SK-N-SH (cell line): ENCODE data around the gene TSPAN12. TPM values are rescaled to one million over a fixed set of nuclear protein-coding genes. Genes with fewer than 3 reads are reported as not detected.

Experiments
- CTCF ChIA-PET: fragments of 300-600, 350-600 bp; formaldehyde crosslinking; extraction: SDS; loops from one replicate; lab custom pipeline; 2021; lab: Yijun Ruan, JAX
- POLR2A ChIA-PET: fragments of 350-600 bp; sonication (Branson Sonifier 250); formaldehyde crosslinking; extraction: SDS; loops from one replicate; lab custom pipeline; 2020; ENCODE audit warnings: antibody characterized with exemption, inconsistent platforms; lab: Yijun Ruan, JAX
- DNase-seq: peaks from one replicate; pipeline ENCODE4 v3.0.0; 2012
- H2AFZ ChIP-seq: fragments of 200-600 bp; sonication (generic); 2 replicates; pipeline ENCODE4 v1.8.1; 2016; ENCODE audit warnings: antibody characterized with exemption, mild to moderate bottlenecking, low read depth
- H3F3A ChIP-seq: fragments of 200-600 bp; sonication (generic); replicated peaks from 2 replicates; pipeline ENCODE3; 2016; ENCODE audit warnings: antibody characterized with exemption, mild to moderate bottlenecking; ENCODE audit not compliant: insufficient read depth
- H3K27ac ChIP-seq, 2 experiments: fragments of 200-500 bp in 1 of 2; fragments of 200-600 bp in 1 of 2; sonication (Bioruptor generic) in 1 of 2; sonication (generic), shearing (Covaris generic) in 1 of 2; 2 replicates each; pipeline versions ENCODE4 v1.5.1 to v1.6.1; 2014 to 2016; ENCODE audit warnings: low read depth in 2 of 2, inconsistent platforms in 1 of 2, low read length in 1 of 2, mild to moderate bottlenecking in 1 of 2, mixed read lengths in 1 of 2
- H3K27me3 ChIP-seq: fragments of 200-600 bp; sonication (generic), shearing (Covaris generic); 2 replicates; pipeline ENCODE4 v1.6.1; 2016; ENCODE audit warnings: mixed run types; ENCODE audit not compliant: insufficient read depth
- H3K36me3 ChIP-seq, 2 experiments: fragments of 200-500 bp in 1 of 2; fragments of 200-600 bp in 1 of 2; sonication (Bioruptor generic) in 1 of 2; sonication (generic) in 1 of 2; replicated peaks in 1 of 2; 2 replicates each; pipeline versions ENCODE3 to v1.5.1; 2014 to 2016; ENCODE audit warnings: low read length in 1 of 2, mild to moderate bottlenecking in 1 of 2; ENCODE audit not compliant: insufficient read depth in 2 of 2, control insufficient read depth in 1 of 2
- H3K4me1 ChIP-seq, 2 experiments: fragments of 200-500 bp in 1 of 2; fragments of 200-600 bp in 1 of 2; sonication (Bioruptor generic) in 1 of 2; sonication (generic), shearing (Covaris generic) in 1 of 2; 2 replicates each; pipeline versions ENCODE4 v1.5.1 to v1.6.1; 2014 to 2016; ENCODE audit warnings: low read depth in 1 of 2, low read length in 1 of 2, mixed run types in 1 of 2; ENCODE audit not compliant: insufficient read depth in 2 of 2, control insufficient read depth in 1 of 2
- H3K4me2 ChIP-seq: fragments of 200-600 bp; sonication (generic), shearing (Covaris generic); 2 replicates; pipeline ENCODE4 v1.6.1; 2017; ENCODE audit warnings: mixed run types
- H3K4me3 ChIP-seq, 2 experiments: fragments of 200-500 bp in 1 of 2; fragments of 200-600 bp in 1 of 2; sonication (Bioruptor generic) in 1 of 2; sonication (generic), shearing (Covaris generic) in 1 of 2; 2 replicates each; pipeline versions ENCODE4 v1.5.1 to v1.8.1; 2014 to 2016; ENCODE audit warnings: low read depth in 2 of 2, inconsistent platforms in 1 of 2, low read length in 1 of 2, mild to moderate bottlenecking in 1 of 2, mixed read lengths in 1 of 2, moderate library complexity in 1 of 2
- H3K79me2 ChIP-seq: fragments of 200-600 bp; sonication (generic); 2 replicates; pipeline ENCODE4 v1.8.1; 2017; ENCODE audit warnings: mild to moderate bottlenecking; ENCODE audit not compliant: insufficient read depth
- H3K9ac ChIP-seq: fragments of 200-600 bp; sonication (generic); 2 replicates; pipeline ENCODE4 v1.6.1; 2017; ENCODE audit warnings: mixed run types
- H3K9me2 ChIP-seq: fragments of 200-600 bp; sonication (generic); 2 replicates; pipeline ENCODE4 v1.6.1; 2017; ENCODE audit warnings: mixed run types
- H3K9me3 ChIP-seq: fragments of 200-600 bp; sonication (generic); 2 replicates; pipeline ENCODE4 v1.6.1; 2017; ENCODE audit warnings: mixed run types, mild to moderate bottlenecking, moderate library complexity
- H4K20me1 ChIP-seq: fragments of 200-600 bp; sonication (generic); 2 replicates; pipeline ENCODE4 v1.6.1; 2017; ENCODE audit warnings: mild to moderate bottlenecking, mixed run types; ENCODE audit not compliant: insufficient read depth
- CTCF ChIP-seq: fragments of 200-600 bp; sonication (generic); IDR thresholded peaks from 2 replicates; pipeline ENCODE4 v1.6.1; 2017; ENCODE audit warnings: antibody characterized with exemption, mild to moderate bottlenecking, moderate library complexity
- ELF1 ChIP-seq: IDR thresholded peaks from 2 replicates; pipeline ENCODE4 v1.4.0; 2012
- EP300 ChIP-seq, 2 experiments: IDR thresholded peaks; 2 replicates each; pipeline versions ENCODE4 v1.4.0 to v1.6.1; 2012; ENCODE audit warnings: borderline replicate concordance in 1 of 2, low read depth in 1 of 2, low read length in 1 of 2
- EZH2phosphoT487 ChIP-seq: fragments of 200-600 bp; sonication (generic); IDR thresholded peaks from 2 replicates; pipeline ENCODE4 v1.6.1; 2017; ENCODE audit warnings: low read depth, mixed run types, mild to moderate bottlenecking, antibody characterized with exemption, moderate library complexity, borderline replicate concordance
- FOSL2 ChIP-seq: IDR thresholded peaks from 2 replicates; pipeline ENCODE4 v1.4.0; 2012; ENCODE audit warnings: low read depth, mild to moderate bottlenecking, moderate library complexity, borderline replicate concordance
- FOXM1 ChIP-seq: IDR thresholded peaks from 2 replicates; pipeline ENCODE4 v1.4.0; 2012; ENCODE audit warnings: low read depth, mild to moderate bottlenecking
- GATA2 ChIP-seq: sonication (generic); formaldehyde crosslinking; IDR thresholded peaks from 2 replicates; pipeline ENCODE4 v1.5.0; 2020; ENCODE audit warnings: mild to moderate bottlenecking, missing genetic modification reagents
- JUND ChIP-seq: IDR thresholded peaks from 2 replicates; pipeline ENCODE4 v1.4.0; 2012
- MEF2A ChIP-seq: IDR thresholded peaks from 2 replicates; pipeline ENCODE4 v1.4.0; 2012; ENCODE audit warnings: low read depth, borderline replicate concordance
- NFIC ChIP-seq: IDR thresholded peaks from 2 replicates; pipeline ENCODE4 v1.4.0; 2012; ENCODE audit warnings: borderline replicate concordance
- NRF1 ChIP-seq: IDR thresholded peaks from 2 replicates; pipeline ENCODE4 v1.6.1; 2012; ENCODE audit warnings: low read depth, mild to moderate bottlenecking, low read length
- RFX5 ChIP-seq: IDR thresholded peaks from 2 replicates; pipeline ENCODE4 v1.6.1; 2012; ENCODE audit warnings: mild to moderate bottlenecking, improper control_type of control experiment, low read length
- RXRA ChIP-seq: IDR thresholded peaks from 2 replicates; pipeline ENCODE4 v1.4.0; 2012; ENCODE audit warnings: low read depth, mild to moderate bottlenecking, borderline replicate concordance
- SIN3A ChIP-seq: IDR thresholded peaks from 2 replicates; pipeline ENCODE4 v1.6.1; 2012; ENCODE audit warnings: low read depth, mild to moderate bottlenecking, low read length, moderate library complexity, borderline replicate concordance
- SMC3 ChIP-seq: IDR thresholded peaks from 2 replicates; pipeline ENCODE4 v1.6.1; 2012; ENCODE audit warnings: low read depth, low read length, improper control_type of control experiment
- TAF1 ChIP-seq: IDR thresholded peaks from 2 replicates; pipeline ENCODE4 v1.6.1; 2012; ENCODE audit warnings: low read depth, mild to moderate bottlenecking, low read length, moderate library complexity, borderline replicate concordance
- TEAD4 ChIP-seq: IDR thresholded peaks from 2 replicates; pipeline ENCODE4 v1.4.0; 2012; ENCODE audit warnings: mild to moderate bottlenecking, borderline replicate concordance; ENCODE audit not compliant: insufficient read depth
- USF1 ChIP-seq: IDR thresholded peaks from 2 replicates; pipeline ENCODE4 v1.4.0; 2012; ENCODE audit warnings: low read depth, borderline replicate concordance
- USF2 ChIP-seq: fragments of 150-350 bp; IDR thresholded peaks from 2 replicates; pipeline ENCODE4 v1.6.1; 2017; ENCODE audit warnings: antibody characterized with exemption, low read length, low read depth, borderline replicate concordance
- YY1 ChIP-seq: IDR thresholded peaks from 2 replicates; pipeline ENCODE4 v1.4.0; 2012; ENCODE audit warnings: low read depth, mild to moderate bottlenecking
- WGBS: methylation state at CpG from one replicate; pipeline ENCODE4 v1.1.6; 2017; ENCODE audit warnings: low lambda C conversion rate; 5-methylcytosine and 5-hydroxymethylcytosine counted together
- polyA plus RNA-seq, 3 experiments: library from polyadenylated mRNA; depleted of rRNA; stranded (reverse); fragments of >200 nt; gene quantifications; 2 replicates each; pipeline ENCODE4 v1.2.3, GENCODE V29; 2012
- TF ChIP-seq, protein P1 (sequence below): IDR thresholded peaks from 2 replicates; pipeline ENCODE4 v1.4.0; 2012; ENCODE audit warnings: low read depth, borderline replicate concordance

Gene TSPAN12
- polyA plus RNA-seq, 1 of the 3 experiments (the other 2 are of a cell fraction), result not detected

- Histone ChIP-seq H4K20me1 (no peaks in the 10 kb centered on the region), H3K4me2 (no peak overlapping the region), H3K36me3 (no peaks in the 10 kb centered on the region), H3K4me1 (no peaks in the 10 kb centered on the region), H3K27ac (no peak overlapping the region), H3F3A (no peaks in the 10 kb centered on the region), H2AFZ (no peak overlapping the region), H3K9ac (no peak overlapping the region), H3K9me3 (no peaks in the 10 kb centered on the region), H3K27me3 (no peaks in the 10 kb centered on the region), H3K79me2 (no peaks in the 10 kb centered on the region), H3K9me2 (no peaks in the 10 kb centered on the region; the same call in 1 of the 2 replicates), H3K4me3 (no peak overlapping the region)
- POLR2A ChIA-PET, result no interaction called here
- no peak for DNase-seq
- WGBS, result 21% methylated on average over 2 of the region's 2 CpGs
- TF ChIP-seq, protein P1, sequence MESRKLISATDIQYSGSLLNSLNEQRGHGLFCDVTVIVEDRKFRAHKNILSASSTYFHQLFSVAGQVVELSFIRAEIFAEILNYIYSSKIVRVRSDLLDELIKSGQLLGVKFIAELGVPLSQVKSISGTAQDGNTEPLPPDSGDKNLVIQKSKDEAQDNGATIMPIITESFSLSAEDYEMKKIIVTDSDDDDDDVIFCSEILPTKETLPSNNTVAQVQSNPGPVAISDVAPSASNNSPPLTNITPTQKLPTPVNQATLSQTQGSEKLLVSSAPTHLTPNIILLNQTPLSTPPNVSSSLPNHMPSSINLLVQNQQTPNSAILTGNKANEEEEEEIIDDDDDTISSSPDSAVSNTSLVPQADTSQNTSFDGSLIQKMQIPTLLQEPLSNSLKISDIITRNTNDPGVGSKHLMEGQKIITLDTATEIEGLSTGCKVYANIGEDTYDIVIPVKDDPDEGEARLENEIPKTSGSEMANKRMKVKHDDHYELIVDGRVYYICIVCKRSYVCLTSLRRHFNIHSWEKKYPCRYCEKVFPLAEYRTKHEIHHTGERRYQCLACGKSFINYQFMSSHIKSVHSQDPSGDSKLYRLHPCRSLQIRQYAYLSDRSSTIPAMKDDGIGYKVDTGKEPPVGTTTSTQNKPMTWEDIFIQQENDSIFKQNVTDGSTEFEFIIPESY, result no peak
- TF ChIP-seq GATA2 (CRISPR knock-in tag) (no peak), NRF1 (no peak), TAF1 (no peak), SMC3 (no peak), FOXM1 (no peak), FOSL2 (no peak), JUND (no peak), TEAD4 (no peak), RFX5 (no peak)
- CTCF ChIA-PET, result interaction anchor here (1.1 to 4.5 kb wide), 3 partner anchors 22 to 37 kb away, joined by 3 to 18 read pairs (median 3); no protein-coding TSS in a partner anchor
Observed at GRCh38 chr7:120833546-120833945, 24.4 kb downstream of the TSPAN12 start.

GRCh38 chr7:120832803-120833202 lies 25.1 kb downstream of the TSPAN12 start:
- no peaks in the 10 kb centered on the region for H4K20me1 ChIP-seq
- H3K9ac ChIP-seq, result no peak overlapping the region
- H3K9me3 ChIP-seq, result no peaks in the 10 kb centered on the region
- DNase-seq, result no peak
- H3K4me2 ChIP-seq, result no peak overlapping the region
- H3K9me2 ChIP-seq, result no peaks in the 10 kb centered on the region; the same call in 1 of the 2 replicates
- no peaks in the 10 kb centered on the region for H3F3A ChIP-seq
- no peak overlapping the region for H2AFZ ChIP-seq
- no peaks in the 10 kb centered on the region for H3K36me3 ChIP-seq
- no peak overlapping the region for H3K4me3 ChIP-seq
- POLR2A ChIA-PET, result no interaction called here
- H3K27ac ChIP-seq, result no peak overlapping the region
- no peaks in the 10 kb centered on the region for H3K79me2 ChIP-seq
- no peaks in the 10 kb centered on the region for H3K4me1 ChIP-seq
- 16% methylated on average over 2 of the region's 2 CpGs for WGBS
- CTCF ChIA-PET, result interaction anchor here (0.6 to 4.5 kb wide), 4 partner anchors 22 to 275 kb away, joined by 3 to 18 read pairs (median 3); no protein-coding TSS in a partner anchor
- no peaks in the 10 kb centered on the region; the same call in 1 of the 2 replicates for H3K27me3 ChIP-seq
- TF ChIP-seq USF2 (no peak), RXRA (no peak), YY1 (no peak), CTCF (no peak), SMC3 (no peak), EZH2phosphoT487 (no peak), NFIC (no peak), SIN3A (no peak), EP300 (IDR thresholded peaks at IDR 0.05; ENCODE audit: borderline replicate concordance in 1 of 2, low read depth in 1 of 2, low read length in 1 of 2) (no peak), RFX5 (no peak), ELF1 (no peak), USF1 (no peak), MEF2A (no peak)
- TF ChIP-seq, protein P1, result no peak
